GM21367 (cell line): ENCODE measurements around the gene ZNF763.
A peak's percentile ranks its signal among the peaks of the same experiment; 100 is the strongest.
"Not testable (repeated sequence)": the region's sequence is repeated elsewhere in the genome, so short reads cannot be mapped to it uniquely, and the experiment has no call there.

Experiments used
- ATAC-seq: cut with Tn5 transposase; IDR thresholded peaks from one replicate; pipeline ENCODE4 v1.9.1; 2021; ENCODE audit not compliant: unreplicated experiment

Gene ZNF763

DNA sequence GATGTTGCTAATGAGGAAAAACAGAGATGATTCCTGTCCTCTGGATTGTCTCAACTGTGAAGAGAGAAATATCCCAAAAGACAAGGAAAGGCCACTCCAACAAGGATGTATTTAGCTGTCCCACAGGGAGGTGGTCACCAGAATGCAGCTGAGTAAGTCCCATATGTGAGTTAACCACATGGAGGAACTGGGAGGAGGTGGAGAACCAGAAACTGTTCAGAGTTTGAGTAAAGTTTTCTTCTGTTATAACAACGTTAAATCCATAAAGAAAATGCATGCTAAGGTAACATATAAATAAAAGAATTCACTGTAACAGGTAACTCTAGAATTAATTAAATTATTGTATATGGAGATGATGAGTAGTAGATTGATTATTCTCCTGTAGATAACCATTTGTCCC lies 5.3 kb downstream of the ZNF763 start:
- ATAC-seq: no peak

DNA sequence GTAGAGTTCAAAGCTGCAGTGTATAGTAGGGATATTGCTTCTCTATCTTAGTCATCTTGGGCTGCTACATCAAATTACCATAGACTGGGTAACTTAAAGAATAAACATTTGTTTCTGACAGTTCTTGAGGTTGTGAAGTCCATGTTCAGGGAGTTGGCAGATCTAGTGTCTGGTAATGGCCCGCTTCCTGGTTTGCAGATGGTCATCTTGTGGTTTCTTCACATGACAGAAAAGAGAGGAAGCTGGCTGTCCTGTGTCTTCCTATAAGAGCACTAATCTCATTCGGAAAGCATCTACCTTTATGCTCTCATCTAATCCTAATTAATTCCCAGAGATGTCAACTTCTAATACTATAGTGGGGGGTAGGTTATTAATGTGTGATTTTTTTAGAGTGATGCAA lies 6.2 kb downstream of the ZNF763 start:
- no peak for ATAC-seq

DNA sequence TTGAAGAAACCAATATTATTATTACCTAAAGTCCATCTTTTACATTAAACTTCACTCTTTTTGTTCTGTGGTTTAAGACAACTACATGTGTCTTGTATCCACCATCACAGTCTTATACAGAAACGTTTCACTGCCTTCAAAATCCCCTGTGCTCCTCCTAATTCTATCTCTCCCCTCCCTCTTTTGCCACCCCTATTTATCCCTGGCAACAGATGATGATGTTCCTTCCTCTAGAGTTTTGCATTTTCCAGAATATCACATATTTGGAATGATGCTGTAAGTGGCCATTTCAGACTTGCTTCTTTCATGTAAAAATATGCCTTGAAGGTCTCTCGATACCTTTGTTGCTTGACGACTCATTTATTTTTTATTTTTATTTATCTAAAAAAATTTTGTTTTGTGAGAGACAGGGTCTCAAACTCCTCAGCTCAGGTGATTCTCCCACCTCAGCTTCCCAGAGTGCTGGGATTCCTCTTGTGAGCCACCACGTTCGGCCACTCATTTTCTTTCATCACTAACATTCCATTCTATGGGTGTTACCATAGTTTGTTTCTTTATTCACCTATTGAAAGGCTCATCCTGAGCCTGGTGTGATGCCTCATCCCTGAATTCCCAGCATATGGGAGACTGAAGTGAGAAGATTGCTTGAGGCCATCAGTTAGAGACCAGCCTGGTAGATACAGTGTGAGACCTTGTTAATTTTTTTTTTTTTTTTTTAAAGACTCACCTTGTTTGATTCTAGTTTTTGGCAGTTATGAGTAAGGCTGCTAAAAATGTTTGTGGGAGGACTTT lies 8.4 kb downstream of the ZNF763 start:
- no peak for ATAC-seq

DNA sequence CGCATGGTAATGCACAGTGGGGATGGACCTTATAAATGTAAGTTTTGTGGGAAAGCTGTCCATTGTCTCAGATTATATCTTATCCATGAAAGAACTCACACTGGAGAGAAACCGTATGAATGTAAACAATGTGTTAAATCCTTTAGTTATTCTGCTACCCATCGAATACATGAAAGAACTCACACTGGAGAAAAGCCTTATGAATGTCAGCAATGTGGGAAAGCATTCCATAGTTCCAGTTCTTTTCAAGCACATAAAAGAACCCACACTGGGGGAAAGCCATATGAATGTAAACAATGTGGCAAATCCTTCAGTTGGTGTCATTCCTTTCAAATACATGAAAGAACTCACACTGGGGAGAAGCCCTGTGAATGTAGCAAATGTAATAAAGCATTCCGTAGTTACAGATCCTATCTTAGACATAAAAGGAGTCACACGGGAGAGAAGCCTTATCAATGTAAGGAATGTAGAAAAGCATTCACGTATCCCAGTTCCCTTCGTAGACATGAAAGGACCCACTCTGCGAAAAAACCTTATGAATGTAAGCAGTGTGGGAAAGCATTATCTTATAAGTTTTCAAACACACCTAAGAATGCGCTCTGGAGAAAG lies 13.8 kb downstream of the ZNF763 start:
- no peak for ATAC-seq

DNA sequence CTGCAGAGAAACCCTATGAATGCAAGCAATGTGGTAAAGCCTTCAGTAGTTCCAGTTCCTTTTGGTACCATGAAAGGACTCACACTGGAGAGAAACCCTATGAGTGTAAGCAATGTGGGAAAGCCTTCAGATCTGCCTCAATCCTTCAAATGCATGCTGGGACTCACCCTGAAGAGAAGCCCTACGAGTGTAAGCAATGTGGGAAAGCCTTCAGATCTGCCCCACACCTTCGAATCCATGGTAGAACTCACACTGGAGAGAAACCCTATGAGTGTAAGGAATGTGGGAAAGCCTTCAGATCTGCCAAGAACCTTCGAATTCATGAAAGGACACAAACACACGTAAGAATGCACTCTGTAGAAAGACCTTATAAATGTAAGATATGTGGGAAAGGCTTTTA lies 14.7 kb downstream of the ZNF763 start:
- no peak for ATAC-seq

DNA sequence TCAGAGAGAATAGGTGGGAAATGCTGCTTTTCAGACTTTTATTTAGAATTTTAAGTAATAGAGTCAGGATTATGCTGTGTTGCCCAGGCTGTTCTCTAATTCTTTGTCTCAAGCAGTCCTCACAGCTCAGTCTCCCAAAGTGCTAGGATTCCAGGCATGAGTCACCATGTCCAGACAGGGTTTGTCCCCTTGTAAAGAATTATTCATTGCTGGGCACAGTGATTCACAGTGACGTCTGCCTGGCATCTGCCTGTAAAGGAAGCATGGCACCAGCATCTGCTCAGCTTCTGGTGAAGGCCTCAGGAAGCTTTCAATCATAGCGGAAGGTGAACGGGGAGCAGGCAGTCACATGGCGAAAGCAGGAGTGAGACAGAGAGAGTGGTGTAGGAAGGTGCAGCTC lies 17.7 kb downstream of the ZNF763 start:
- ATAC-seq: no peak

DNA sequence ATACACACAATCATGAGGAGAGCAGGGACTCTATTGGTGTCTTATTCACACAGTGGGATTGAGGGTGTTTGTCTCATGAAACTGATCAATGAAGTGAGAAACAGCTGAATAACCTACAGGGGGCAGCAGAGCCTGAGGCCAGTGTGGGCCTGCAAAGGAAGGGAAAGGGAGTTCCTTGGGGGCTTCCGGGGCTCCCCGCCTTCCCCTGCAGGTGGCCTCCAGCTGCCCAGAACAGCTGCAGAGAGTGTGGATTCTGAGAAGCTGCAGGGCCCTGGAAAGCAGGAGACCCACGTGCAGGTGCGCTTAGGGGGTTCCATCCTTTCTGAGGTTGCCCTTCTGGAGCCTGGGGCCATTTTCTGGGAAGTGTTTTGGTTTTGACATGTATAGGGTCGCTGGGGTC lies 20.1 kb downstream of the ZNF763 start:
- no peak for ATAC-seq

DNA sequence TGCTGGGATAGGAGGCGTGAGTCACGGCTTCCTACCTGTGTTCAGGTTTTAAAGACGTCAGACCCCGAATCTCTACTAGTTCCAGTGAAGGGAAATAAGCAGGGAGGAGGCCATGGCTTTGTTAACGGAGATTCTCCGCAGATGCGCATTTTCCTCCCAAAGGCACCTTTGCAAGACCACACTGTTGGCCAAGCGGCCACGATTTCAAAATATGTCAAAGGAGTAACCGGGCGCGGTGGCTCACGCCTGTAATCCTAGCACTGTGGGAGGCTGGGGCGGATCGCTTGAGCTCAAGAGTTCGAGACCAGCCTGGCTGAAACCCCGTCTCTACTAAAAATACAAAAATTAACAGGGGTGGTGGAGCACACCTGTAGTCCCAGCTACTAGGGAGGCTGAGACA lies 21.9 kb downstream of the ZNF763 start:
- no peak for ATAC-seq

DNA sequence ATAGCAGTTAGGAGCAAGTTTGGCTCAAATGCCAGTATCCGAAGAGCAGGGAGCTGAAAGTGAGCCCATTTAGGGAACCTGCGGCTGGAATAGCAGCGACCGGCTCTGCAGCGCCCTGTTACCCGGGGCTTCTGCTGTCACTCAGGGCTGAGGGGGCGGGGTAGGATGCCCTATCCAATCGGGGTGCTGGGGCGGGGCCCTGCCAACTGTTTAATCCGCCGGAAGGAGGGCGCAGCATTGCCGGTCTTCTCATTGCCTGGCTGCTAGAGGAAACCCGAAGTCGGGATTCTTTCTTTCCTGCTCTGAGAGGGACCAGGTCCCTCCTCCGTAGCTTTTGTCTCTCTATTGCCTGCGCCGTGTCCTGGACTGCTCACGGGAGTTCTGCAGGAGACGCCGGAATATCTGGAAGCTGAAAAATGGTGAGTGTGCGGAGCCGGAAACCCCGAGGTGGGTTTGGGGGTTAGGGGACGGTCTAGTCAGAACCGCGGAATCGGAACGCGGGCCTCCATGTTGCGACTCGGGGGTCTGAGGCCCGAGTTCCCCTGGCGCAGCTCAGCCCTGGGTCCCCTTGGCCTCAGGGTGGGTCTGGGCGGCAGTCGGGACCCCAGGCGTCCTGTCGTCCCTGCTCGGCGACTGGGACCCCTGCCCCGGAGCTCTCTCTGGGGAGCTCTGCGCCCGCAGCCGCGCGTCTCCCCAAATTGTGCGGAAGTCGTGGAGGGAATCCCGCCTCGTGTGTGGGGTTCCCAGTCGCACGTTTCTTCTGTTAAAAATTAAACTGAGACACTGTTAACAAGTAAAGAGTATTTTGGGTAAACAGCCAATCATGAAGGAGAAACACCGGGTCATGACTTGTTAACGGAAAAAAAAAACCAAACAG lies 22.8 kb downstream of the ZNF763 start:
- ATAC-seq: peak; percentile 80

DNA sequence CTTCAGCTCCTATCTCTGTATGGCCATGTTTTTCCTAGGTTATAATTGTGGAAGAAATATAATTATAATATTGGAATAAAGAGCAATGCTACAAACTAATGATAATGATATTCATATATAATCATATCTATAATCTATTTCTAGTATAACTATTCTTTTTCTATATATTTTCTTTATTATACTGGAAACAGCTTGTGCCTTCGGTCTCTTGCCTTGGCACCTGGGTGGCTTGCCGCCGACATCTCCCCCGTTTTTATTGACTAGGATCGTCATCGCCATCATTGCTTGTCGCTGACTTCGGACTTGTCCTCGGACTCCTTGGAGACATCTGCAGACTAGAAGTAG lies 24.2 kb downstream of the ZNF763 start:
- no peak for ATAC-seq

DNA sequence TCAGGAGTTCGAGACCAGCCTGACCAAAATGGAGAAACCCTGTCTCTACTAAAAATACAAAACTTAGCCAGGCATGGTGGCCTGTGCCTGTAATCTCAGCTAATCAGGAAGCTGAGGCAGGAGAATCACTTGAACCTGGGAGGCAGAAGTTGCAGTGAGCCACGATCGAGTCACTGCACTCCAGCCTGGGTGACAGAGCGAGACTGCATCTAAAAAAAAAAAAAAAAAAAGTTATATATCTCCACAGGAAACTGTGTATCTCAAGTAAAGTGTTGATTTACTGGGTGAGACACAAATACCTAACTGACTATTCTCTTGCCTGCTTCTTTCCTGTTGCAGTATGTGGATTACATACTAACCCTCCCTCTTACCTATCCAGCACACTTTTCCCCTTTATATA lies 27.1 kb downstream of the ZNF763 start:
- not testable (repeated sequence) for ATAC-seq

DNA sequence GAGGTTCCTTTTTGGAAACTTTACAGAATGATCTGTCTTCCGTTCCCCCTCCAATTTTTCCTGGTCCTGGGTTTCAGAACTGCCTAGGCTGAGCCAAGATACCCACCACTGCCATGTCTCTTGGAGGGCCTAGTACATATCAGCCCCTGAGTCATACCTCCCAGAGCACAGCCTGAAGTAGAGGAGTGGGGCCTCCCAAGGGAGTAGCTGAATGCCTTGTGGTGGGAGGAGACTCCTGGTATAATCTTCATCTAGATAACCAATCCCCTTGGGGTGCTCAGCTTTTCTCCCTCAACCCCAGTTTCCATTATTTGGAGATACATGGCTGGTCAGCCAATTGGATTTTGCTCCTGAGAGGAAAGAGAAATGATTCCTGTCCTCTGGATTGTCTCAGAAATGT lies 30.3 kb downstream of the ZNF763 start:
- ATAC-seq: no peak

DNA sequence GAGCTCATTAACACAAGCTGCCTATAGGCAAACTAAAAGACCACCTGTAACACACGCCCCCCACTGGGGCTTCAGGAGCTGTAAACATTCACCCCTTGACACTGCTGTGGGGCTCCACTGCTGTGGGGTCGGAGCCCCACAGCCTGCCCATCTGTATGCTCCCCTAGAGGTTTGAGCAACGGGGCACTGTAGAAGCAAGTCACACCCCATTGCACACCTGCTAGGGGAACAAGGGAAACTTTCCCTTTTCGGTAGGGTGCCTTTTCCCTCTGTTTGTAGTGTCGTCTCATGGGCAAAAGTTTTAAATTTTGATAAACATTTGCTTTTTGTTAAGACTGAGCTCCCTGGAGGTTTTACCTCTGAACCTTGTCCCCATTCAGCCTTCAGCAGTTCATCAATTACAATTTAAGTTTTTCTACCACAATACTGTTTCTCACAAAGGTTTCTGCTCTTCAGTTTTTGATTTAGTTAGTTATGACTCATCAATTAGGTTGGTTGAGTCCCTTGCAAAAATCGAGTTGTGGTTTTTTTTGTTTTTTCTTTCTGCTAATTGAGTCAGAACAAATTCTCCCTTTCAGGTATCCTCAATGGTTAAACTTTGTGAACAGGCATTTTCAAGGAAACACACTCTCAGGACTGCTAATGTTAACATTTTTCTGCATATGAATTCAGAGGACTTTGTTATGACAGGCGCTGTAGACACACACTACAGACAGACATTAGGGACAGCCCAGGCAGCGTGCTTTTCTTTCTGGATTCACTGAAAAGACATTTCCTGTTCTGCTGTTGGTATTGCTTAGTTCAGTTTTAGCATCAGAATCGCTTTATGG lies 35.5 kb downstream of the ZNF763 start:
- peak; percentile 60 for ATAC-seq

DNA sequence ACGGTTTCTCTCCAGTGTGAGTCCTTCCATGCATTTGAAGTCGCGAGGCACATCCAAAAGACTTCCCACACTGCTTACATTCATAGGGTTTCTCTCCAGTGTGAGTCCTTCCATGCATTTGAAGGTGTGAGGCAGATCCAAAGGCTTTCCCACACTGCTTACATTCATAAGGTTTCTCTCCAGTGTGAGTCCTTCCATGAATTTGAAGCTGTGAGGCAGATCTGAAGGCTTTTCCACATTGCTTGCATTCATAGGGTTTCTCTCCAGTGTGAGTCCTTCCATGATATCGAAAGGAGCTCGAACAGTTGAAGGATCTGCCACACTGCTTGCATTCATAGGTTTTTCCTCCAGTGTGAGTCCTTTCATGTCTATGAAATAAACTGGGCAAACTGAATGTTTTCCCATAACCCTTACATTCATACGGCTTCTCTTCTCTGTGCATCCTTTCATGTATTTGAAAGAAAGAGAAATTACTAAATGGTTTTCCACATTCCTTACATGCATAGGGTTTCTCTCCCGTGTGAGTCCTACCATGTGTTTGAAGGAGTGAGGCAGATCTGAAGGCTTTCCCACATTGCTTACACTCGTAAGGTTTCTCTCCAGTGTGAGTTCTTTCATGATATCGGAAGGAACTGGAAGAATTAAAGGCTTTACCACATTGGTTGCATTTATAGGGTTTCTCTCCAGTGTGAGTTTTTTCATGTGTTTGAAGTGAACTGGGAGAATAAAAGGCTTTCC lies 50.3 kb downstream of the ZNF763 start:
- no peak for ATAC-seq

DNA sequence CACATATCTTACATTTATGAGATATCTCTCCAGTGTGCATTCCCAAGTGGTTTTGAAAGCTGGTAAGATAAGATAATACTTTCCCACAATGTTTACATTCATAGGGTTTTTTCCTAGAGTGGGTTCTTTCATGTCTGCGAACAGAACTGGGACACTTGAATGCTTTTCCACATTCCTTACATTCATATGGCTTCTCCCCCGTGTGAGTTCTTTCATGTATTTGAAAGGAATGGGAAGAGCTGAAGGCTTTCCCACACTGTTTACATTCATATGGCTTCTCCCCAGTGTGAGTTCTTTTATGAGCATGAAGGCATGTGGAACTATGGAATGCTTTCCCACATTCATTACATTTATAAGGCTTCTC lies 50.9 kb downstream of the ZNF763 start:
- no peak for ATAC-seq
